Spinal cord (tissue), 10 donors: ENCODE data around the gene ZNF281. TPM values are rescaled to one million over a fixed set of nuclear protein-coding genes. Genes with fewer than 3 reads are reported as not detected.

Experiments
- DNase-seq, 6 donors: peaks; one replicate each; pipeline versions ENCODE4 v3.0.0 to v3.0.0-alpha.2; 2013 to 2015; ENCODE audit warnings: low spot score in 6 of 6, low read depth in 4 of 6
- H3K27ac ChIP-seq: one replicate; pipeline ENCODE4 v1.5.1; 2013; ENCODE audit warnings: low read depth, low read length, control low read depth
- H3K27me3 ChIP-seq: one replicate; pipeline ENCODE4 v1.6.1; 2013; ENCODE audit warnings: low read length; ENCODE audit not compliant: control insufficient read depth, insufficient read depth
- H3K36me3 ChIP-seq: one replicate; pipeline ENCODE4 v1.6.1; 2013; ENCODE audit warnings: low read length; ENCODE audit not compliant: control insufficient read depth, insufficient read depth
- H3K4me1 ChIP-seq: one replicate; pipeline ENCODE4 v1.6.1; 2013; ENCODE audit warnings: low read length; ENCODE audit not compliant: control insufficient read depth, insufficient read depth
- H3K4me3 ChIP-seq: one replicate; pipeline ENCODE4 v1.5.1; 2013; ENCODE audit warnings: low read depth, low read length, control low read depth
- H3K9me3 ChIP-seq: one replicate; pipeline ENCODE4 v1.6.1; 2013; ENCODE audit warnings: low read length; ENCODE audit not compliant: control insufficient read depth, insufficient read depth
- WGBS: methylation state at CpG from one replicate; pipeline ENCODE4 v1.1.5; 2013; ENCODE audit warnings: missing lambda C conversion rate; ENCODE audit not compliant: insufficient coverage; 5-methylcytosine and 5-hydroxymethylcytosine counted together
- polyA plus RNA-seq, 2 donors: library from polyadenylated mRNA; unstranded; fragments of 120-200 nt; gene quantifications; one replicate each; pipeline ENCODE4 v1.2.1, GENCODE V29; 2013; ENCODE audit not compliant: insufficient read length in 2 of 2
- total RNA-seq, 2 donors: library from RNA; depleted of rRNA in 1 of 2; stranded (reverse); fragments of 120-200 nt in 1 of 2; fragments of >200 nt in 1 of 2; gene quantifications; one replicate each; pipeline versions ENCODE4 v1.2.3 to v1.2.4, GENCODE V29; 2013 to 2014
- donor health status: healthy.

ZNF281 gene
- total and polyA plus RNA-seq, 4 donors: 15.9 to 27.5 (median 20.3) TPM

DNA sequence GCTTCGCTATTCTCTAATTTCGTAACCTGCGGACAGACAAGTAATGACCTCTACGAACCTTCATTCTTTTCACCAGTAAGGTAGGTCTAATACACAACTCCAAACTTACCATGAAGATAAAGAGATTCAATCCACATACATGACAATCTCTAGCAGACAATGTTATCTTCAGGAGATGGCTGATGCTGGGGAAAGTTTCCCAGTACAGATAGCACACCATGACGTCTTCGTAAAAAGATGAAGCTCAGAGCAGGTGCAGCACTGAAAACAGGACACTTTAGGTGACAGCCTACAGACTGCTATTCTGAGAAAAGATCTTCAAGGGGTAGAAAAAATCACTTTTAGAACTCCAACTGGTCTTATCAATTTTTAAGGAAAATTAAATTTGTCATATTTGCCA lies 41.3 kb downstream of the ZNF281 start:
- no peaks in the 10 kb centered on the region for H3K4me1 ChIP-seq
- DNase-seq: no peak
- no peak overlapping the region for H3K4me3 ChIP-seq
- no peaks in the 10 kb centered on the region for H3K36me3 ChIP-seq
- no CpG with 5 or more reads among the region's 6 CpGs for WGBS
- H3K9me3 ChIP-seq: no peaks in the 10 kb centered on the region
- no peaks in the 10 kb centered on the region for H3K27me3 ChIP-seq
- no peak overlapping the region for H3K27ac ChIP-seq

DNA sequence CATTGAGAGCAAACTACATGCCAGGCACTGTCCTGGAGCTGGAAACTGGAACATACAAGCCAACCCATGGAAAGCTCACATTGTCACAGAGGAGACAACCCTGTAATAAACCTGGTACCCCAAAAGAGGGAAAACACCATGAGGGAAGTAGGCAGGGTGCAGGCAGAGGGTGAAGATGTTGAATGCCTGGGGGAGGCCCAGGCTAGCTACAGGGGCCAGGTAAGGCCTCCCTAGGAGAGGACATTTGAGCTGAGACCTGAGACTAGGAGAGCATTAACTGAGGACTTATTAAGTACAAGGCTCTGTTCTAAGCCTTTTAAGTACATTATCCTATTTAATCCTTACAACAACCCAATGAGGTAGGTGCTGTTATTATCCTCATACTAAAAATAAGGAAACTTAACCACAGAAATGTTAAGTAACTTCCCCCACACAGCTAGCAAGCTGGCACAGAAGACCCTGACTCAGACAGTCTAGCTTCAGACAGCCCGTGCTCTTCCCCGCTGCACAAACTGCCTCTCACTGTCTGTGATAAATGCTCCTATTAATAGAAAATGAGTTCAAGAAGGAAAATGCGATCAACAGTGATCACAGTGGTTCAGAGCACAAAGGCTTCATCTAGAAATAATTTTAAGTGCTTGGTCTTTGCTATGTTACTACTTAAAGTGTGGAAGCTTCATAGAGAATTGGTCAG lies 41.8 kb downstream of the ZNF281 start:
- no peaks in the 10 kb centered on the region for H3K4me1 ChIP-seq
- H3K27ac ChIP-seq: no peak overlapping the region
- DNase-seq: peak in 1 of 6 donors; percentile 27
- no peaks in the 10 kb centered on the region for H3K27me3 ChIP-seq
- H3K4me3 ChIP-seq: no peak overlapping the region
- H3K9me3 ChIP-seq: no peaks in the 10 kb centered on the region
- no peaks in the 10 kb centered on the region for H3K36me3 ChIP-seq
- WGBS: 83% methylated on average over 1 of the region's 3 CpGs

DNA sequence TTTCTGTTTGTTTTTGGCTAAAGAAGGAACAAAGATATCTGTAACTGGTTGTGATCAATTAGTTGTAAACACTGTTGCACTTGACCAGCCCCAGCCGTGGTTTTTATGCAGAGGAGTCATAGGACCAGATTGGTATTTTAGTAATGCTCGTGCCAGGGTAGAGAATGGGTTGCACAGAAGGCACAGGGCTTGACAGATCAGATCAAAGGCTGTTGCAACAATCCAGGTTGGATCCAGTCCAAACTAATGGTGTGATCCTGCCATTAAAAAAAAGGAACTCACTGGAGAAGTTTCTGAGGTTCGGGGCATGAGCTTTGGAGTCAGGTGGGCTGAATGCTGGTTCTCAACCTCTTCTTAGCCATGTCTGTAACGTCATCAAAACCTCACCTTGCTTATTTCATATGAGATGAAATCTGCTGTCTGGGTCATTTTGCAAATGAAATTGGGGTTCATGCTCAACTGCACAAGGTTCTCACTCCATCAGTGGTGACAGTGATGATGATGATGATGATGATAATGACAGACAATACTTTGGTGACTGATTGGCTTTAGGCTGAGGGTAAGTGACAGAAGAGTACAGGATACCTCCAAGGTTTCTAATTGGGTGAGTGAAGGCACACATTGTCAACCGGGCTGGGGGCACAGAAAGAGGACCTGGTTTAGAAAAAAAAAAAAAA lies 43.1 kb downstream of the ZNF281 start:
- Histone ChIP-seq H3K4me1 (no peaks in the 10 kb centered on the region), H3K9me3 (no peaks in the 10 kb centered on the region), H3K36me3 (no peaks in the 10 kb centered on the region), H3K27ac (no peak overlapping the region), H3K27me3 (no peaks in the 10 kb centered on the region), H3K4me3 (no peak overlapping the region)
- DNase-seq: no peak
- 66% methylated on average over 4 of the region's 5 CpGs for whole genome bisulfite sequencing

DNA sequence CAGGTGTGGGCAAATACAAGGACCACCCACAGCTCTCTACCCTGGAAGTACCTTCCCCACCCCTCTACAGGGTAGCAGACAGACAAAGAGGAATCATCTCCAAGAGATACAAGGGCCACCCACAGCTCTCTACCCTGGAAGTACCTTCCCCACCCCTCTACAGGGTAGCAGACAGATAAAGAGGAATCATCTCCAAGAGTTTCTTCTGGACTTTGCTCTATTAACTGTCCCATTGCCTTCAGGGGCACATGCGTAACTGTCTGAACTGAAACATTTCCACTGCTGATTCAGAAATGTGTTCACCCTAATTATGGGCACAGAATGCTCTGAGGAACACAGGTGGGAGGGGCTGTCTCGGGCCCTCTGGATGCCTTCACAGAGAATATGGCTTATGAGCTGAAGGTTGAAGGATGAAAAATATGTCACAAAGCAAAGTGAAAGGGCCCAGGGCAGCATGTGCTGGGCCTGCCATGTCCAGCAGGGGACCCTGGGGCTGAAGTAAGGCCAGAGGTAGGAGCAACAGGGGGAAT lies 43.9 kb downstream of the ZNF281 start:
- Histone ChIP-seq H3K27ac (no peak overlapping the region), H3K36me3 (no peaks in the 10 kb centered on the region), H3K27me3 (no peaks in the 10 kb centered on the region), H3K4me1 (no peaks in the 10 kb centered on the region), H3K9me3 (no peaks in the 10 kb centered on the region), H3K4me3 (no peak overlapping the region)
- DNase-seq: no peak
- WGBS: 82% methylated on average over 2 of the region's 2 CpGs

DNA sequence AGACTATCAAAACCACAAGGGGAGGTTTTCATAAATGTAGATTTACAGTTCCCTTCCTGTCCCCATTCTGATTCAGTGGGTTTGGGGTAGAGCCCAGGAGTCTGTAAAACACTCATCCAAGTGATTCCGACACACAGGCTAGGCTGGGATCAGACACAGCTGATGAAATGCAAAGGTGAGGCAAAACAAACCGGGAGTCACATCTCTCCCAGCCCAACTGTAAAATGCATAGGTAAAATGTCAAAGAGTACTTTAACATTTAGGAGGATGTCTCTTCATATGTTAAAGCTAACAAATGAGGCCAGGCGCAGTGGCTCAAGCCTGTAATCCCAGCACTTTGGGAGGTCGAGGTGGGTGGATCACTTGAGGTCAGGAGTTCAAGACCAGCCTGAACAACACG lies 45.0 kb downstream of the ZNF281 start:
- no peaks in the 10 kb centered on the region for H3K4me1 ChIP-seq
- WGBS: 63% methylated on average over 4 of the region's 5 CpGs
- no peaks in the 10 kb centered on the region for H3K9me3 ChIP-seq
- no peaks in the 10 kb centered on the region for H3K36me3 ChIP-seq
- H3K4me3 ChIP-seq: no peak overlapping the region
- no peak for DNase-seq
- no peak overlapping the region for H3K27ac ChIP-seq
- no peaks in the 10 kb centered on the region for H3K27me3 ChIP-seq

DNA sequence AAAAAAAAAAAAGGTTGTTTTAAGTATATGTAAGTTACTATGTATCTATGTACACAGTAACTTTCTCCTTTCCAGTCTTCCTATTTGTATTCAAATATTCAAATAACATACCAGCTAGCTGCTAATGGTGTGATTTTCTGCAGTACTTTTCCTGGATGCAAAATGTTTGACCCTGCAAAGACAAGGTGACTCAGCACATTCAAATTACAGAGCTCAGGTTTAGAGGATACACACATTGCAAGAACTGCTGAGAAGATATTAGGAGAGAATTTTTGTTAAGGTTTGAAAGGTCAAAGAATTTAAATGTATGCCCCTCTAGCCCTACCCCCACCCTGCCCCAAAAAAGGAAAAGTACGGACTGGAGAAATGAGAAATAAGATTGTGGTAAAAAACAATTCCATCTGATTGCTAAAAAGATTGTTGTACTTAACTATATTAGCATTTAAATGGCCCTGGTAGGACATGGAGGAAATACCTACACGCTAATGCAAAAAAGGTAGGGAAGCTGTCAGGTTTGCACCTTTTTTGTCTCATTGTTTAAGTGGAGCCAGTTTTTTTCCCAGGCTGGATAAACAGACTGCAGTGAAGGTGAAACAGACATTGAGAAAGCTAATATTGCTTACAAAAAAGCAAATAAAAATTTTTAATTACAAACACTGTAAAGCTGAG lies 45.6 kb downstream of the ZNF281 start:
- Histone ChIP-seq H3K4me1 (no peaks in the 10 kb centered on the region), H3K27me3 (no peaks in the 10 kb centered on the region), H3K27ac (no peak overlapping the region), H3K9me3 (no peaks in the 10 kb centered on the region), H3K36me3 (no peaks in the 10 kb centered on the region), H3K4me3 (no peak overlapping the region)
- WGBS: no CpG with 5 or more reads among the region's 2 CpGs
- peak in 1 of 6 donors; percentile 31 for DNase-seq

DNA sequence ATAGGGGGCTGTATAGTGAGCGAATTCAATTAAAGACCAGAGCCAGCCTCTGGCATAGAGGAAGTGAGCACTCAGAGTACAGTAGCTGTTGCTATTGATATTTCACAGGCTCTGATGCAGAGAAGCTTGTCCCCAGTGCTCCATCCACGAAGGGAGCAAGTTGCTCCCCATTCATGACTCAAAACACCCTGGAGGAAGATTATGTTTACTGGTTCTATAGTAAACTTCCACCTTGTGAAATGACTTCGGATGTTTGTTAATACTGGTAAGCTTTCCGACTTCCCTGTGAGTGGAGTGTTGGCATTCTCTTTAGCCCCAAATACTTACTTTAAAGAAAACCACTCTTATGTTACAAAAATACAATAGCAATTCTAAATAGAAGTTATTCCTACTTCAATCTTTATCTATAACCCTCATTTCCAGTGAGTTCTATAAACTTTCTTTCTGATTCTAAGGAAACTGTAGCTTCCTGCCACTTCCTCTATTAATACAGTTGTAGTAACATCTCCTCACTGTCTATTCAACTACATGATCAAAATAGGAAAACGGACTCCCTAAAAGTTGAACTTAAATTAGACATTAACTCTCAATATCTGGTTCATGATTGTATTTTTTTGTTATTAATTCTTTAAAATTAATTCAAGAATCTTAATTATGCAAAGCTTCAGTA lies 46.4 kb downstream of the ZNF281 start:
- WGBS: 56% methylated on average over 1 of the region's 5 CpGs
- H3K9me3 ChIP-seq: no peaks in the 10 kb centered on the region
- peak in 1 of 6 donors; percentile 38 for DNase-seq
- no peaks in the 10 kb centered on the region for H3K27me3 ChIP-seq
- H3K36me3 ChIP-seq: no peaks in the 10 kb centered on the region
- no peak overlapping the region for H3K4me3 ChIP-seq
- no peaks in the 10 kb centered on the region for H3K4me1 ChIP-seq
- no peak overlapping the region for H3K27ac ChIP-seq

DNA sequence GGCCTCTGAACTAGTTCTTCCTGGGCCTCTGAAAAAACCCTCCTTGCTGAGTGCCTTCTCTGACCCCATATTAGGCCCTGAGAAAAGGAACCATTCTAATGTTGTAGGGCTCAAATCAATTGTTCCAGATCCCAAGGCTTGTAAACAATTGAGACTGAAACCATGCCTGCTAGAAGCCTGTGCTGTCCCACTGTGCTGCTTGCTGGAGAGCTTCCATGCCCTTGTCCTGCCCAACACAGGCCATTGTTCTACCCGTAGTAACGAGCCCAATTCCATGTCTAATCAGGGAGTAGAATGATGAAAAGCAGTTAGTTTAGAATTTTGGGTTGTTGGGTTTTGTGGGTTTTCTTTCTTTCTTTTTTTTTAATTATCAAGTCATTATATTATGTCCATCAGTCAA lies 47.4 kb downstream of the ZNF281 start:
- no peak for DNase-seq
- no peaks in the 10 kb centered on the region for H3K36me3 ChIP-seq
- no peak overlapping the region for H3K4me3 ChIP-seq
- no CpG with 5 or more reads among the region's 2 CpGs for WGBS
- H3K4me1 ChIP-seq: no peaks in the 10 kb centered on the region
- H3K27me3 ChIP-seq: no peaks in the 10 kb centered on the region
- no peaks in the 10 kb centered on the region for H3K9me3 ChIP-seq
- H3K27ac ChIP-seq: no peak overlapping the region

DNA sequence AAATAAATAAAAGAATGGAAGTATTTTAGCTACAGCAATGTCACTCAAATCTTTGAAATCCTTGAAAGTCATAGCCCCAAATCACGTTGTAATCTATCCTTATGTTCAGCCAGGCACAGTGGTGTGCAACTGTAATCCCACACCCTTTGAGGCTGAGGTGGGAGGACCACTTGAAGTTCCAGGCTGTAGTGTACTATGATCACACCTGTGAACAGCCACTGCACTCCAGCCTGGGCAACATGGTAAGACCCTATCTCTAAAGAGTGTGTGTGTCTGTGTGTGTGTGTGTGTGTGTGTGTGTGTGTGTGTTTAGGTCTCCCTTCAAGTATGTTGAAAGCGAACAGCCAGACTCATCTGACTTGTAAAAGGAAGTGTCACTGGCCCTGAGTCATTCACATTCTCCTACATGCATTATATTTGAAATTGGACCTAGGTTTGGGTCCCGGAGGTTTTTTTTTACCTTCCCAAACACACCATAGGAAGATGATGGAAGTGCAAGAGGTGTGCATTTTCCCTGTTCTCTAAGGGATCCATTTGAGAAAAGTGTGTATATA lies 50.1 kb downstream of the ZNF281 start:
- Histone ChIP-seq H3K27ac (no peak overlapping the region), H3K4me1 (no peaks in the 10 kb centered on the region), H3K4me3 (no peak overlapping the region), H3K9me3 (no peaks in the 10 kb centered on the region), H3K36me3 (no peaks in the 10 kb centered on the region), H3K27me3 (no peaks in the 10 kb centered on the region)
- WGBS: 83% methylated on average over 1 of the region's 3 CpGs
- DNase-seq: no peak
